TTC549 (cell line): ENCODE data around the gene MARCHF11.

Experiments
- FAIRE-seq: peaks from 2 replicates; lab custom pipeline; 2012; peaks lifted over from hg19 to GRCh38; lab: Jason Lieb, UNC

Gene MARCHF11

GRCh38 chr5:16131878-16132277, 47.7 kb downstream of the MARCHF11 start:
- no peak for FAIRE-seq

- FAIRE-seq: no peak
Observed at GRCh38 chr5:16128944-16129343, 50.6 kb downstream of the MARCHF11 start.

GRCh38 chr5:16127865-16128544, 51.6 kb downstream of the MARCHF11 start:
- no peak for FAIRE-seq

- FAIRE-seq: no peak
Observed at GRCh38 chr5:16120579-16120978, 59.0 kb downstream of the MARCHF11 start.

DNA sequence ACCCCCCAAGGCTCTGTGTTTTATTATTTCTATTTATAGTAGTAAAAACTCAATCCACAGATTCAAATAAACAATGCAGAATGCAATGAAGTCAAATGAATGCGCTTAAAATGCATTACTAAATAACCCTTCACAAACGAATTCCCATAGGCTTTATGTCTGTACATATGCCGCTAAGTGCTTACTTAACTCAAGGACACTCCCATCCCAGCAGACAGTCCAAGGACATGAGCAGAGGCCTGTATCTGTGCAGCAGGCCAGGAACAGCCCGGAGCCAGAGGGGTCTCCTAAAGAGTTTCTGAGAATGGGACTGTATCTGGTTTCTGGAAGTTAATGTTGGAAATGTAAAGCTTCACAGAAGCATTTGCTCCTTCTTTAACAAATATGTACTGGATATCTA, 59.8 kb downstream of the MARCHF11 start:
- no peak for FAIRE-seq

GRCh38 chr5:16115140-16115539, 64.5 kb downstream of the MARCHF11 start:
- FAIRE-seq: no peak

DNA sequence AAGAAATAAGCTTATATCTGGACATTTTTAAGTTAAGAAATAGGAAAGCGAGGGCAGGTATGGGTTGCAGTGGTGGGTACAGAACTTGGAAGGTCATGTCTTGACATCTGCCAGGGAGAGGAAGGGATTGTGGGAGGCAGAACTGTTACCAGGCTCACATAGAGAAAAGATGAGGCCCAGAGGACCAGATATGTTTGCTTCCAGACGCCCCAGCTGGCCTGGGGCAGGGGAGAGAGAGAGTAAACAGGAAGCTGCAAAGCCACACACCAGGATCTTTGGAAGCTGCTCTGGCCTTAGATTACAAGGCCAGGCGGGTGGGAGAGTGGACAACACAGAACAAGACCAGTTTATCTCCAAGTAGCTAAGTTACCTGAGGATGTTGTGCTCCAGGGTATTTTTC, 71.2 kb downstream of the MARCHF11 start:
- FAIRE-seq: no peak

DNA sequence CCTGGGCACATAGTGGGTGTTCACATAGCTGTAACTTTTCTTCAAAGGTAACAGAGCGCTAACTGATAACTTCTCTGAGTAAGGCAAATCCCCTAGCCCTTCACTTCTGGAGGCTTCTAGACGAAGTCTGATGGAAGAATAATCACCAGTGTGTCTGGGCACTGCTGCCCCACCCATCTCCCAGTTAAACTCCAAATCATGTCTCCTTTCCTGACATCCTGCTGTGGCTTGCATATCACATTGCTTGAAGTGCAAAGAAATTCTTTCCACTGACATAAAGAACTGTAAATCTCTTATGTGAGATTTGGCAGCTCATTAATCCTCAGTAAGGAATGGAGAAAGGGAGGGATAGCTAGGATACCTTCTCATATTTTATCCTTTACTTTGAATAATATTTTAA, 74.6 kb downstream of the MARCHF11 start:
- no peak for FAIRE-seq

DNA sequence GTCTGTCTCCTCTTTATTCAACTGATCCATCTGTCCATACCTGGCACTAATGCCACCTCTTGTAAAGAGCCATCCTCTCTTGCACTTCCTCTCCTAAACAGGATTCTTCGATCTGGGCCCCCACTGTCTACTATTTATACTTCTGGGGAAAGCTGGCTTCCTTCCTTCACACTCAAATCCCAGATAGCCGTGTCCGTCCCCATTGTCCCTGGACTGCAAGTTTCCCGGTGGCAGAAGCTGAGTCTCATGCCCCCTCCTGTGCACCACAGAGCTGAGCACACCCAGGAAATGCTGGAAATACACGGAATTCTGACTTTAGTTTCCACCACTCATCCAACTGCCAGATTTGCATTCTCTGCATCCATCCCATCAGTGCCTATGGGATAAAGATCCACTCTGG, 84.0 kb downstream of the MARCHF11 start:
- FAIRE-seq: no peak

GRCh38 chr5:16090270-16090669, 89.3 kb downstream of the MARCHF11 start:
- no peak for FAIRE-seq

GRCh38 chr5:16082982-16083381, 96.6 kb downstream of the MARCHF11 start:
- FAIRE-seq: no peak

DNA sequence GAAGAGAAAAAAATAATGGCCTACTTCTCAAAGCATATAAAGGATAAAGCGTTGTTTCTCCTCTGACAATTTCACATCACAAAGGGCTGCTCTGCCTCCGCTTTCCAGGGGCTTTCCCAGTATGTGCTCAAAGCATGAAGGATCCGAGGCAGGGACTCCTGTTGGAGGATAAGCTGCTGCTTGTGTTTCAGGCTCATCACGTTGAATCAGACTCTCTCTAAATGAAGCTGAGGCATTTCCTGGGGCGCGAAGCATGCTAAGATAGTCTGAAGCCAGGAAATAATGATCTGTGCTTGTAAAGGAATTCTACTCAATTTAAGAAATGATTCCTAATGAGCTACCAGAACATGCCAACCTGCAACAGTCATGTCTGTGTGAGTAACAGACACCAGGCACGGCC, 97.5 kb downstream of the MARCHF11 start:
- FAIRE-seq: no peak

GRCh38 chr5:16081376-16081955, 98.1 kb downstream of the MARCHF11 start:
- FAIRE-seq: no peak

DNA sequence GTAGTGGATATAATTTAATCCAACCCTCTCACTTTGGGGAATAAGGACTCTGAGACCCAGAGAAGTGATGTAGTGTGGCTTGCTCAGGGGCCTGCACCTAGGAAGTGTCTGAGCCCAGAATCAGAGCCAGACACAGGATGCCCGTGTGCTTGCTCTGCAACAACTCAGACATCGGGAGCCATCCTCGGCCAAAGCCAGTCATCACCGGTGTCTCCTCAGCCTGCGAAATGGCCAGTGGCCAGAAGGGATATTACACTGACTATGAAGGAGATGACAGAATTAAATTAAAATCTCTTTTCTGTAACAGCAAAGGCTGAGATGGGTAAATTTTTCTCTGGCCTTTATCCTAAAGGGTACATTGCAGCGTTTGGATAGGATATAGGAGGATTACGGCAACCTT, 102.9 kb downstream of the MARCHF11 start:
- FAIRE-seq: no peak

- FAIRE-seq: no peak
Observed at GRCh38 chr5:16074358-16074757, 105.2 kb downstream of the MARCHF11 start.

DNA sequence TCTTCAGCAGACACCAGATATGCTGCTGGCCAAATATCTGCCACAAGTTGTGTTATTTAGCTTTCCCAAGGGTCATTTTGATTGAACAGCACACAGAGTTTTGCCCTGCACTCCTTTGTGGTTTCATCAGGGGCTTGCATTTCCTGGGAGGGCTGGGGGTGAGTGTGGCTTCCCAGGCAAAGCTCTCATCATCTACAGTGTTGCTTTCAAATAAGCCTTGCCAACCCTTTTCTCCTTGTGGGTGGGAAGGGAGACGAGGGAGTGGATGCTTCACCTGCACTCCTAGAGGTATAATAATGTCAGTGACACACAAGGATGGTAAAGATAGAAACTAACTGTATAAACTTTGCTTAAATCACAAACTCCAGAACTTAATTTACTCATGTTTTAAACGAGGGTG, 107.0 kb downstream of the MARCHF11 start:
- FAIRE-seq: no peak

GRCh38 chr5:16067415-16067814, 112.2 kb downstream of the MARCHF11 start:
- FAIRE-seq: no peak

DNA sequence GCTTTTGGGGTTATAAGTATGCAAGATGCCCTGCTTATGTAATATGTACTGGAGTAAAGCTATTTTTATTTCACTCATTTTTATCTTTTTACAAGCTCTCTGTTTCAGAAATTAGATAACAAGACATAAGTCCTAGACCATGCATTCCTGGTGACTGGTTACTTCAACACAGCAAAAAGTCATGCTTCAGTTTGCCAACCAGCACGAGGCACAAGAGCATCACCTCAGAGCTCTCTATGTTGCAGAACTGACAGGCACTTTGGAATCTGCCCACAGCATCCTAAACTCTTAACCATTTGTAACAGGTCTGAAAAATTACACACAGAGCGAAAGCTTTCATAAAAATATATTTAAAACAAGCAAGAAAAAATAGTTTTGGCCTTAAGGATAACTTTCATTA, 112.8 kb downstream of the MARCHF11 start:
- FAIRE-seq: no peak

DNA sequence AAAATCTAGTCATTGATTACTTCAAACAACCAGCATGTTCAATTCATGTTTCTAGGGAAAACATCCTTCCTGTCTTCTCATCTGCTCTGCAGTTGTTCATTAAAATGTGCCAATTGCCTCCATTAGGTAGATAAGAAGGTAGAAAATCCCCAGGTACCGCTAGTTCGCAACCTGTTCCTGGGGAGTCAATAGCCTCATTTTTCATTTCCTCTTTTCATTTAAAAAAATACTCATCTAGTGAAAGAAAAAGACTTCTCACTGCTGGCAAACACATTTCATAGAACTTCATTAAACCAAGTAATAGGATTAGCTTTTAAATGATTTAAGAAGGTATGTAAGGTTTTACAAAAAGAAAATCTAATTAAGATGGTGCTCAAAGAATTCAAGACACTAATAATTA, 113.3 kb downstream of the MARCHF11 start:
- FAIRE-seq: no peak

DNA sequence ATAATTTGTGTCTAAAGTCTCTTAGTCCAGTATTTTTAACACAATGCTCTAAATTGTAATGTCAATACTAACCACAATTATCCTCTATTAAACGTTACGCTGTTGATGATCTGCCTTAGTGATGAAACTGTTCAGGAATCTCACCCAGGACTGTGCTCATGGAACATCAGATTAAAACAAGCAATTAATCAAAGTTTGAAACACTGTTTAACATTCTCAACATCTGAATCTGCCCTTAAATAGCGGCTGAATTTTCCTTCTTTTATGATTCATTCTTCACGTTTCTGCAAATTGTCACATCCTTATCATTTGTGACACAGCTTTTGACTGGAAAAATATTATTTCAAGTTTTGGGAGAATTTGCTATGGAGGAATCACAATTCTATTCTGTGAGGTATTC, 113.8 kb downstream of the MARCHF11 start:
- no peak for FAIRE-seq

GRCh38 chr5:16064135-16064893, 115.3 kb downstream of the MARCHF11 start:
- FAIRE-seq: no peak

DNA sequence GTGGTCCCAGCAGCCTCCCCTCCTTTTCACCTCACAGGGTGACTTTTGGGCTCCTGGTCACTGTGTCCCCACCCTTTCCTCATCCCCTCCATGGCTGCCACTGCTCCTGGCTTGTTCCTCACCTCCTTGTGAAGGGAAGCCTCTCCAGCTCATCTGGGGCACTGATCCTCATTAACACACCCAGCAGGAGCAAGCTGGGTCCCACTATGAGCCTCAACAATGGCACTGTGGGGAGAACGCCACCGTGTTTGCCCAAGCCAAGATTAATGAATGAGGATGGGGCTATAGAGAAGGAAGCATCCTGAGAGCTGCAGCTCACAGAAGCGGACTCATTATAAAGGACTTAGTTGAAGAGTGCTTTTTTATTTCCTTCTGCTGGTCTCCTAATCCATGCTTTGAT, 118.4 kb downstream of the MARCHF11 start:
- no peak for FAIRE-seq

- no peak for FAIRE-seq
Observed at GRCh38 chr5:16057277-16057676, 122.3 kb downstream of the MARCHF11 start.
